Measurements from ENCODE around the gene DPYSL5.

DPYSL5 gene

GRCh38 chr2:26976237-26976636 lies 128.3 kb downstream of the DPYSL5 start:
- DNase-seq (ENCODE audit: extremely low read depth, low read depth): no peak
- no peak overlapping the region for H3K4me3 ChIP-seq (replicated peaks; ENCODE audit: low read depth, low read length)
- TF ChIP-seq, protein P1, sequence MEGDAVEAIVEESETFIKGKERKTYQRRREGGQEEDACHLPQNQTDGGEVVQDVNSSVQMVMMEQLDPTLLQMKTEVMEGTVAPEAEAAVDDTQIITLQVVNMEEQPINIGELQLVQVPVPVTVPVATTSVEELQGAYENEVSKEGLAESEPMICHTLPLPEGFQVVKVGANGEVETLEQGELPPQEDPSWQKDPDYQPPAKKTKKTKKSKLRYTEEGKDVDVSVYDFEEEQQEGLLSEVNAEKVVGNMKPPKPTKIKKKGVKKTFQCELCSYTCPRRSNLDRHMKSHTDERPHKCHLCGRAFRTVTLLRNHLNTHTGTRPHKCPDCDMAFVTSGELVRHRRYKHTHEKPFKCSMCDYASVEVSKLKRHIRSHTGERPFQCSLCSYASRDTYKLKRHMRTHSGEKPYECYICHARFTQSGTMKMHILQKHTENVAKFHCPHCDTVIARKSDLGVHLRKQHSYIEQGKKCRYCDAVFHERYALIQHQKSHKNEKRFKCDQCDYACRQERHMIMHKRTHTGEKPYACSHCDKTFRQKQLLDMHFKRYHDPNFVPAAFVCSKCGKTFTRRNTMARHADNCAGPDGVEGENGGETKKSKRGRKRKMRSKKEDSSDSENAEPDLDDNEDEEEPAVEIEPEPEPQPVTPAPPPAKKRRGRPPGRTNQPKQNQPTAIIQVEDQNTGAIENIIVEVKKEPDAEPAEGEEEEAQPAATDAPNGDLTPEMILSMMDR (IDR thresholded peaks at IDR 0.05; ENCODE audit: low read depth, low read length, missing control alignments): no peak

GRCh38 chr2:26977012-26977411 lies 129.1 kb downstream of the DPYSL5 start:
- no peak for DNase-seq (ENCODE audit: extremely low read depth, low read depth)
- H3K4me3 ChIP-seq (replicated peaks; ENCODE audit: low read depth, low read length): no peak overlapping the region
- TF ChIP-seq, protein P1 (IDR thresholded peaks at IDR 0.05; ENCODE audit: low read depth, low read length, missing control alignments): no peak

GRCh38 chr2:26978061-26978596 lies 130.2 kb downstream of the DPYSL5 start:
- no peak overlapping the region for H3K4me3 ChIP-seq (replicated peaks; ENCODE audit: low read depth, low read length)
- no peak for DNase-seq (ENCODE audit: extremely low read depth, low read depth)
- TF ChIP-seq, protein P1 (IDR thresholded peaks at IDR 0.05; ENCODE audit: low read depth, low read length, missing control alignments): no peak

DNA sequence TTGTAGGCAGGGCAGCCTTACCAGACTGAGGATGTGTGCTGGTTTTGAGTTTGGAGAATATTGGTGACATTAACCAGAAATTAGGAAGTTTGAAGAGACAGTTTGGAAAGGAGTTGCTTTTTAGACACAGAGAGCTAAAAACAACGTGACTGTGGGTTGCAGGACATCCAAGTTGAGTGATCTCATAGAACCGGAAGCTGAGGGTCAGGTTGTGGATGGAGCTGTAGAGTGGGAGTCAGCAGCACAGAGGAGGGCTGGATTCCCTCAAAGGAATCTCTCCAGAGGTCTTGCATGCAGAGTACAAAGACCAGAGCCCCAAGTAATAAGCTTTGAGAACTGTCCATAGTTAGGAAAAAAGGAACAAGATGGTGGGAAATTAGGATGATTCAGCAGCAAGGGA lies 131.8 kb downstream of the DPYSL5 start:
- TF ChIP-seq, protein P1 (IDR thresholded peaks at IDR 0.05; ENCODE audit: low read depth, low read length, missing control alignments): no peak
- DNase-seq (ENCODE audit: extremely low read depth, low read depth): no peak
- H3K4me3 ChIP-seq (replicated peaks; ENCODE audit: low read depth, low read length): no peak overlapping the region

DNA sequence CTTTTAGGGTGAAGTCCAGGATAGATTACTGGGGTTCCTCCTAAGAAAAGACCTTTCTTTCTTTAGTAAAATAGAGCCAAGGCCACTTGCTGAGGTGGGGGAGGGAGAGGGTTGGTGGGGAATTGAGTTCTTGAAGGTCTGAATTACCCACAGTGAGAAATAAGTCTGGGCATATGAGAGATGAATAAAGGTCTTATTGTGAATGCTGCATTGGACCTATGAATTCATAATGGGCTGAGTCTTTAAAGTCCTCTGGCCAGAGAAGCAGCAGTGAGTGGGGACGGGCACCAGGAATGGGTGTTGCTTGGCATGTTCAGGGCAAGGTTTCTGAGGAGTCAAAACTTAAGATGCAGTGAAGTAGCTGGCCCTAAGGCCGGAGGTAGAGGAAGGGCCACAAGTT lies 133.0 kb downstream of the DPYSL5 start:
- no peak for DNase-seq (ENCODE audit: extremely low read depth, low read depth)
- no peak overlapping the region for H3K4me3 ChIP-seq (replicated peaks; ENCODE audit: low read depth, low read length)
- TF ChIP-seq, protein P1 (IDR thresholded peaks at IDR 0.05; ENCODE audit: low read depth, low read length, missing control alignments): no peak

DNA sequence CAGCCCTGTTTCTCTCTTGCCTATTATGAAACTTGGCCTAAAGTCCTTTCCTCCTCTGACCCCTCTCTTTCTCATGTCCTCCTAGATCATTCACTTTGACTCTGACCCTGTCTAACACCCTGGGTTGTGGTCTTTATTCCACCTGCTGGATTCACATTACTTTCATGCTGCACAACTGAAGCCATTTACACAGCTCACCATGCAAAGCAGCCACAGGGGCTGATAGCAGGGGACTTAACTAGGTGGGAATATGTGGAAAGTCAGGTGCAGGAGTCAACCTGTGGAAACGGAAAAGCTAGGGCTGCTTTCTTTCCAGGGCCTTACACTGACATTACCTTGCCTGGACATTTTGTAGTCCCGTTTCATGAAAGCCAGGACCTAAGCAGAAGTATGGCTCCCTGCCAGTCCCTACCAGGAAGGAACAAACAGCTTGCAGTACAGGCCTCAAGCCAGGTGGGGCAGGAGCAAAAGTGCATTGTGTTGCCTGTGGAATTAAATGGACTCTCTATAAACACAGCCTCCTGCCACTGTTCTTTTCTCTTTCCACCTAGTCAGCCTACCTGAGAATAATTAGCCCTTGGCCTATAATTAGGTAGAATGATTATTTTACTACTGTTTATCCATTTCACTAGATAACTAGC lies 134.3 kb downstream of the DPYSL5 start:
- TF ChIP-seq, protein P1 (IDR thresholded peaks at IDR 0.05; ENCODE audit: low read depth, low read length, missing control alignments): no peak
- H3K4me3 ChIP-seq (replicated peaks; ENCODE audit: low read depth, low read length): no peak overlapping the region
- DNase-seq (ENCODE audit: extremely low read depth, low read depth): peak; percentile 12

DNA sequence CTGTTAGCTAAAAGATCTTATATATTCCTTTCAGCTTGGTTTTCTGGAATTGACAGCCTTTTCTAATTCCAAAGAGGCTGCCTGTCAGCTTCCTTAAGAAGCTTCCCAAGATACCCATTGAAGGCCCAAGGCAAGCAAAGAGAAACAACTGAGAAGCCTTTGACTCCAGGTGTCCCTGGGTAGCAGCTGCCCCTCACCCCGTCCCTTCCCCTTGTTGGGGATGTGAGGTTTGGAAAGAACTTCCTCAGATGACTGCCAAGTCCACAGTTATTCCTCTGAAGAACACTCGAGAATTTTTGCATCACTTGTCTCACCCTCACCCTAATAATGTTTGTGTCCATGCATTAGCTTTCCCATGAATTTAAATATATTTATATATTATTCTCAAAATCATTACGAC lies 135.8 kb downstream of the DPYSL5 start:
- no peak overlapping the region for H3K4me3 ChIP-seq (replicated peaks; ENCODE audit: low read depth, low read length)
- DNase-seq (ENCODE audit: extremely low read depth, low read depth): no peak
- TF ChIP-seq, protein P1 (IDR thresholded peaks at IDR 0.05; ENCODE audit: low read depth, low read length, missing control alignments): no peak

Measured in HFF-Myc (cell line).